ENCODE measurements around the gene UBXN2A. TPM values are rescaled to one million over a fixed set of nuclear protein-coding genes. Genes with fewer than 3 reads are reported as not detected.

Gene UBXN2A
- total RNA-seq, 1 experiment from 2014 or later: 19.7 TPM

GRCh38 chr2:24026233-24026632 is 86.0 kb downstream of the UBXN2A start:
- H3K79me2 ChIP-seq (ENCODE audit: insufficient read depth, low read length): no peaks in the 10 kb centered on the region; the same call in 1 of the 2 replicates
- H3K4me2 ChIP-seq (ENCODE audit: insufficient read depth, insufficient read length, low read length): peak overlapping the region; percentile 50
- no CpG with 5 or more reads among the region's 2 CpGs for WGBS (ENCODE audit: extremely low coverage, insufficient read length, low lambda C conversion rate)
- H2BK20ac ChIP-seq (ENCODE audit: low read depth, low read length, poor library complexity, severe bottlenecking): no peak overlapping the region
- H4K5ac ChIP-seq (ENCODE audit: insufficient read length, low read depth, low read length): no peak overlapping the region
- peak; percentile 64 for DNase-seq
- no peak overlapping the region for H2AK5ac ChIP-seq (ENCODE audit: insufficient read length, low read length)
- no peaks in the 10 kb centered on the region for H4K20me1 ChIP-seq (ENCODE audit: control insufficient read depth, insufficient read depth, insufficient read length)
- H3K27ac ChIP-seq (ENCODE audit: insufficient read length, low read depth, low read length): peak overlapping the region; percentile 61
- H4K91ac ChIP-seq (ENCODE audit: insufficient read length, low read depth, low read length): no peak overlapping the region
- peaks cover 42 to 43% of the 10 kb centered on the region in 2 experiments for H3K4me1 Mint-ChIP-seq
- H3K18ac ChIP-seq (ENCODE audit: insufficient read length, low read depth, low read length): no peak overlapping the region
- H3K27ac Mint-ChIP-seq: peak overlapping the region; percentile 97 to 99 (median 97); a peak in 6 of 7 replicates
- H2BK15ac ChIP-seq (ENCODE audit: low read depth, low read length): no peak overlapping the region
- no peaks in the 10 kb centered on the region for H3K27me3 ChIP-seq (ENCODE audit: insufficient read depth, low read length)
- H3K23me2 ChIP-seq (ENCODE audit: insufficient read length, low read depth, low read length, poor library complexity, severe bottlenecking): no peaks in the 10 kb centered on the region
- no peak overlapping the region for H3K56ac ChIP-seq (ENCODE audit: insufficient read length, low read depth, low read length)
- no peaks in the 10 kb centered on the region for H3K27me3 Mint-ChIP-seq (ENCODE audit: low read depth)
- H3K14ac ChIP-seq (ENCODE audit: insufficient read depth, low read length): no peak overlapping the region
- H4K8ac ChIP-seq (replicated peaks; ENCODE audit: insufficient read length, low read depth, low read length): no peak overlapping the region
- no peak overlapping the region for H2BK120ac ChIP-seq (ENCODE audit: low read depth, low read length, poor library complexity, severe bottlenecking)
- H3K9ac ChIP-seq (ENCODE audit: extremely low read depth, insufficient read length, low read length): no peak overlapping the region
- peak overlapping the region; percentile 45 to 67; a peak in 4 of 5 replicates for H3K4me3 Mint-ChIP-seq
- no peaks in the 10 kb centered on the region for H3K9me3 ChIP-seq (ENCODE audit: control insufficient read depth, low read depth, low read length)
- no peak overlapping the region for H3T11ph ChIP-seq (ENCODE audit: low read length)
- H3K36me3 Mint-ChIP-seq (ENCODE audit: insufficient read depth in 1 of 3, low read depth in 3 of 3): peaks cover 47 to 67% (median 59%) of the 10 kb centered on the region in 3 experiments
- H3K23ac ChIP-seq (ENCODE audit: insufficient read length, low read depth, low read length): no peak overlapping the region
- no peak for TF ChIP-seq CTCF (conservative IDR thresholded peaks at IDR 0.05)
- H2BK12ac ChIP-seq (ENCODE audit: insufficient read length, low read depth, low read length): no peak overlapping the region
- no peaks in the 10 kb centered on the region for H3K79me1 ChIP-seq (ENCODE audit: insufficient read depth, low read depth, low read length, poor library complexity, severe bottlenecking)
- no peak overlapping the region for H2AFZ ChIP-seq (ENCODE audit: low read length)
- peaks cover 15% of the 10 kb centered on the region; the same call in 1 of the 2 replicates for H3K4me1 ChIP-seq (ENCODE audit: insufficient read depth, low read length)
- H3K4ac ChIP-seq (ENCODE audit: low read depth, low read length): no peak overlapping the region
- no peak overlapping the region for H2BK5ac ChIP-seq (ENCODE audit: insufficient read length, low read length)
- H3K9me3 Mint-ChIP-seq: 0 out of 5 replicates have a peak, but pooled peaks cover 0 to 3% of the 10 kb centered on the region in 2 experiments
